CD4-positive, alpha-beta memory T cell (primary cell): ENCODE data around the gene EXO5. TPM values are rescaled to one million over a fixed set of nuclear protein-coding genes. Genes with fewer than 3 reads are reported as not detected.

Source experiments
- CTCF ChIA-PET: fragments of 350-600 bp; sonication (Branson Sonifier 250); formaldehyde crosslinking; loops from one replicate; lab custom pipeline; 2021; ENCODE audit warnings: inconsistent platforms; ENCODE audit not compliant: partially characterized antibody; lab: Charles Lee
- POLR2A ChIA-PET: fragments of 350-600 bp; sonication (Branson Sonifier 250); formaldehyde crosslinking; loops from one replicate; lab custom pipeline; 2021; ENCODE audit not compliant: partially characterized antibody; lab: Charles Lee
- DNase-seq, 5 donors: peaks; one replicate each; pipeline versions ENCODE4 v3.0.0 to v3.0.0-alpha.2; 2020 to 2022; ENCODE audit warnings: mixed read lengths in 1 of 5
- H3K27ac ChIP-seq: one replicate; pipeline ENCODE4 v1.7.0; 2013; ENCODE audit warnings: low read depth, low read length
- H3K27me3 ChIP-seq: 2 replicates; pipeline ENCODE4 v1.7.0; 2013; ENCODE audit warnings: mild to moderate bottlenecking, low read length, moderate library complexity; ENCODE audit not compliant: insufficient read depth
- H3K36me3 ChIP-seq: 2 replicates; pipeline ENCODE4 v1.7.0; 2013; ENCODE audit warnings: mild to moderate bottlenecking, low read length, moderate library complexity; ENCODE audit not compliant: insufficient read depth
- H3K4me1 ChIP-seq: 2 replicates; pipeline ENCODE4 v1.7.0; 2013; ENCODE audit warnings: mild to moderate bottlenecking, low read length, moderate library complexity; ENCODE audit not compliant: insufficient read depth
- H3K4me3 ChIP-seq, 2 donors: one replicate each; pipeline ENCODE4 v1.7.0; 2013; ENCODE audit warnings: low read length in 2 of 2, mild to moderate bottlenecking in 1 of 2
- H3K9me3 ChIP-seq, 2 donors: one replicate each; pipeline ENCODE4 v1.7.0; 2013; ENCODE audit warnings: low read length in 2 of 2, control low read depth in 1 of 2; ENCODE audit not compliant: control insufficient read depth in 1 of 2
- H3K27ac Mint-ChIP-seq, 7 donors: one replicate each; pipeline ENCODE4 v1.8.0; 2020 to 2021; ENCODE audit warnings: mixed read lengths in 7 of 7, mild to moderate bottlenecking in 6 of 7, inconsistent platforms in 3 of 7, moderate library complexity in 3 of 7
- H3K27me3 Mint-ChIP-seq, 2 donors: one replicate each; pipeline ENCODE4 v1.8.0; 2020 to 2021; ENCODE audit warnings: mixed read lengths in 2 of 2
- H3K36me3 Mint-ChIP-seq, 2 donors: one replicate each; pipeline ENCODE4 v1.8.0; 2020 to 2021; ENCODE audit warnings: mixed read lengths in 2 of 2, inconsistent platforms in 1 of 2, mild to moderate bottlenecking in 1 of 2
- H3K4me1 Mint-ChIP-seq, 4 donors: one replicate each; pipeline ENCODE4 v1.8.0; 2020 to 2021; ENCODE audit warnings: mixed read lengths in 4 of 4, mild to moderate bottlenecking in 1 of 4
- H3K4me3 Mint-ChIP-seq, 8 donors: one replicate each; pipeline ENCODE4 v1.8.0; 2020 to 2021; ENCODE audit warnings: mixed read lengths in 8 of 8, mild to moderate bottlenecking in 7 of 8, moderate library complexity in 6 of 8, inconsistent platforms in 3 of 8
- H3K9me3 Mint-ChIP-seq, 8 donors: one replicate each; pipeline ENCODE4 v1.8.0; 2020 to 2021; ENCODE audit warnings: mixed read lengths in 8 of 8, mild to moderate bottlenecking in 5 of 8, inconsistent platforms in 3 of 8, moderate library complexity in 1 of 8
- intact Hi-C: fragments of 100-400 bp; cut with micrococcal nuclease; formaldehyde crosslinking; loops from one replicate; pipeline ENCODE4 v1.15.1; 2023
- polyA plus RNA-seq, 2 donors: library from polyadenylated mRNA; unstranded; fragments of 300-500 nt; fragmentation: Illumina TruSeq; gene quantifications; one replicate each; pipeline ENCODE4 v1.2.3, GENCODE V29; 2021
- total RNA-seq, 2 experiments: library from RNA; stranded (reverse); gene quantifications; one replicate each; pipeline ENCODE4 v1.2.3, GENCODE V29; 2021

EXO5 gene
- total and polyA plus RNA-seq, 4 experiments from 2014 or later, result 4.0 to 10.7 (median 8.5) TPM

- intact Hi-C loops, result loop anchor here (1.0 to 2.0 kb wide), 2 partner anchors 23 to 80 kb away; partner anchors contain the start of genes EXO5 and ZFP69B
- H3K27me3 Mint-ChIP-seq, result peaks cover 8 to 9% of the 10 kb centered on the region in 2 donors
- peaks cover 4 to 18% (median 7%) of the 10 kb centered on the region in 8 donors for H3K9me3 Mint-ChIP-seq
These were observed 22.3 kb downstream of the EXO5 start for GRCh38 chr1:40530735-40531380.

GRCh38 chr1:40531381-40532061, 23.0 kb downstream of the EXO5 start, which contains the start of gene ZNF684:
Gene ZNF684 (plus strand): TSS chr1:40531637. CDS start chr1:40533167, 1,530 bp downstream.
- H3K4me3 ChIP-seq, result peak within 1 kb of the TSS; percentile 19 to 90
- H3K4me1 Mint-ChIP-seq, result peaks cover 20 to 26% (median 23%) of the 10 kb centered on the region in 4 donors
- no peaks in the 10 kb centered on the region for H3K27me3 ChIP-seq
- intact Hi-C loops, result loop anchor here (1.0 to 2.0 kb wide), 2 partner anchors 23 to 81 kb away; partner anchors contain the start of genes EXO5 and ZFP69B
- no peaks in the 10 kb centered on the region for H3K36me3 ChIP-seq
- H3K27ac Mint-ChIP-seq, result peak within 1 kb of the TSS; percentile 84 to 100 (median 96)
- peaks cover 5 to 6% of the 10 kb centered on the region in 2 donors for H3K27me3 Mint-ChIP-seq
- peak within 1 kb of the TSS; percentile 65 for H3K27ac ChIP-seq
- peak within 1 kb of the TSS; percentile 94 to 100 (median 98) for H3K4me3 Mint-ChIP-seq
- CTCF ChIA-PET, result interaction anchor here (0.6 to 1.9 kb wide), 8 partner anchors 20 to 557 kb away, joined by 3 to 8 read pairs (median 4); partner anchors contain the start of gene ZFP69B
- peaks cover 0 to 11% of the 10 kb centered on the region in 2 donors for H3K36me3 Mint-ChIP-seq
- DNase-seq, result peak; percentile 82 to 92 (median 84)
- H3K9me3 Mint-ChIP-seq, result peaks cover 0 to 11% (median 4%) of the 10 kb centered on the region in 8 donors
- POLR2A ChIA-PET, result interaction anchor here (0.6 to 2.7 kb wide), 12 partner anchors 14 to 733 kb away, joined by 3 to 25 read pairs (median 4); partner anchors contain the start of genes CITED4, EXO5, NFYC and SMAP2
- peaks cover 21% of the 10 kb centered on the region for H3K4me1 ChIP-seq
- no peaks in the 10 kb centered on the region for H3K9me3 ChIP-seq

More at GRCh38 chr1:40530735-40531380, 22.3 kb downstream of the EXO5 start:
- peak overlapping the region; percentile 65 for H3K27ac ChIP-seq
- peak overlapping the region; percentile 94 to 100 (median 98) for H3K4me3 Mint-ChIP-seq
- peak overlapping the region; percentile 19 to 90 for H3K4me3 ChIP-seq
- H3K4me1 Mint-ChIP-seq, result peaks cover 20 to 26% (median 23%) of the 10 kb centered on the region in 4 donors
- H3K27me3 ChIP-seq, result no peaks in the 10 kb centered on the region
- H3K9me3 ChIP-seq, result no peaks in the 10 kb centered on the region
- H3K27ac Mint-ChIP-seq, result peak overlapping the region; percentile 84 to 100 (median 96)
- peaks cover 21% of the 10 kb centered on the region for H3K4me1 ChIP-seq
- no peaks in the 10 kb centered on the region for H3K36me3 ChIP-seq
- peaks cover 0 to 11% of the 10 kb centered on the region in 2 donors for H3K36me3 Mint-ChIP-seq
- ChIA-PET POLR2A (interaction anchor here (0.6 to 2.7 kb wide), 9 partner anchors 14 to 332 kb away, joined by 3 to 25 read pairs (median 4); partner anchors contain the start of genes CITED4, EXO5, SMAP2 and ZFP69), CTCF (interaction anchor here (1.9 kb wide), 1 partner anchor 81 kb away, joined by 7 read pairs; the partner anchor contains the start of gene ZFP69B)
- no peak for DNase-seq

GRCh38 chr1:40532062-40532389, 23.5 kb downstream of the EXO5 start:
- H3K27ac ChIP-seq, result peak overlapping the region; percentile 65
- peak overlapping the region; percentile 19 to 90 for H3K4me3 ChIP-seq
- peaks cover 0 to 8% (median 4%) of the 10 kb centered on the region in 8 donors for H3K9me3 Mint-ChIP-seq
- H3K36me3 ChIP-seq, result no peaks in the 10 kb centered on the region
- intact Hi-C loops, result no loop called here
- ChIA-PET POLR2A (interaction anchor here (0.9 to 2.7 kb wide), 9 partner anchors 24 to 733 kb away, joined by 3 to 25 read pairs (median 6); partner anchors contain the start of genes CITED4, EXO5, NFYC and SMAP2), CTCF (interaction anchor here (0.6 to 2.0 kb wide), 11 partner anchors 18 to 558 kb away, joined by 3 to 8 read pairs (median 3); partner anchors contain the start of gene ZFP69B)
- H3K27me3 ChIP-seq, result no peaks in the 10 kb centered on the region
- peak overlapping the region; percentile 84 to 100 (median 96) for H3K27ac Mint-ChIP-seq
- no peak for DNase-seq
- H3K4me3 Mint-ChIP-seq, result peak overlapping the region; percentile 94 to 100 (median 98)
- H3K36me3 Mint-ChIP-seq, result peaks cover 0 to 11% of the 10 kb centered on the region in 2 donors
- no peaks in the 10 kb centered on the region for H3K9me3 ChIP-seq
- H3K27me3 Mint-ChIP-seq, result peaks cover 5 to 6% of the 10 kb centered on the region in 2 donors
- peaks cover 21% of the 10 kb centered on the region for H3K4me1 ChIP-seq
- peaks cover 20 to 26% (median 23%) of the 10 kb centered on the region in 4 donors for H3K4me1 Mint-ChIP-seq

- POLR2A ChIA-PET, result interaction anchor here (1.2 to 2.7 kb wide), 2 partner anchors 24 to 56 kb away, joined by 4 to 25 read pairs; partner anchors contain the start of genes EXO5 and ZFP69
- peak in 4 of 5 donors; percentile 12 to 20 (median 16) for DNase-seq
- peak overlapping the region in 4 of 7 donors; percentile 5 to 81 (median 15) for H3K27ac Mint-ChIP-seq
- Histone ChIP-seq H3K4me1 (peaks cover 21% of the 10 kb centered on the region), H3K27me3 (no peaks in the 10 kb centered on the region), H3K27ac (no peak overlapping the region), H3K4me3 (no peak overlapping the region), H3K9me3 (no peaks in the 10 kb centered on the region), H3K36me3 (no peaks in the 10 kb centered on the region)
- H3K36me3 Mint-ChIP-seq, result peaks cover 4 to 16% of the 10 kb centered on the region in 2 donors
- intact Hi-C loops, result no loop called here
- H3K9me3 Mint-ChIP-seq, result peaks cover 0 to 8% (median 1%) of the 10 kb centered on the region in 8 donors
- peaks cover 2 to 3% of the 10 kb centered on the region in 2 donors for H3K27me3 Mint-ChIP-seq
- peak overlapping the region in 7 of 8 donors; percentile 1 to 98 (median 36) for H3K4me3 Mint-ChIP-seq
- CTCF ChIA-PET, result interaction anchor here (0.7 to 2.0 kb wide), 12 partner anchors 8 to 323 kb away, joined by 3 to 8 read pairs (median 3); partner anchors contain the start of gene ZFP69B
- peaks cover 20 to 26% (median 23%) of the 10 kb centered on the region in 4 donors for H3K4me1 Mint-ChIP-seq
These were observed 24.4 kb downstream of the EXO5 start for GRCh38 chr1:40532844-40533424.

GRCh38 chr1:40534589-40534988, 26.0 kb downstream of the EXO5 start:
- H3K27ac Mint-ChIP-seq, result no peak overlapping the region
- H3K27me3 ChIP-seq, result no peaks in the 10 kb centered on the region
- CTCF ChIA-PET, result no interaction called here
- intact Hi-C loops, result no loop called here
- no peaks in the 10 kb centered on the region for H3K36me3 ChIP-seq
- peaks cover 10 to 22% of the 10 kb centered on the region in 2 donors for H3K36me3 Mint-ChIP-seq
- POLR2A ChIA-PET, result no interaction called here
- H3K4me1 ChIP-seq, result peaks cover 21% of the 10 kb centered on the region
- H3K27ac ChIP-seq, result no peak overlapping the region
- no peak for DNase-seq
- H3K4me3 ChIP-seq, result no peak overlapping the region
- no peak overlapping the region for H3K4me3 Mint-ChIP-seq
- H3K9me3 Mint-ChIP-seq, result peaks cover 0 to 8% (median 1%) of the 10 kb centered on the region in 8 donors
- H3K9me3 ChIP-seq, result no peaks in the 10 kb centered on the region
- peaks cover 20 to 26% (median 23%) of the 10 kb centered on the region in 4 donors for H3K4me1 Mint-ChIP-seq
- H3K27me3 Mint-ChIP-seq, result peaks cover 0 to 3% of the 10 kb centered on the region in 2 donors

DNA sequence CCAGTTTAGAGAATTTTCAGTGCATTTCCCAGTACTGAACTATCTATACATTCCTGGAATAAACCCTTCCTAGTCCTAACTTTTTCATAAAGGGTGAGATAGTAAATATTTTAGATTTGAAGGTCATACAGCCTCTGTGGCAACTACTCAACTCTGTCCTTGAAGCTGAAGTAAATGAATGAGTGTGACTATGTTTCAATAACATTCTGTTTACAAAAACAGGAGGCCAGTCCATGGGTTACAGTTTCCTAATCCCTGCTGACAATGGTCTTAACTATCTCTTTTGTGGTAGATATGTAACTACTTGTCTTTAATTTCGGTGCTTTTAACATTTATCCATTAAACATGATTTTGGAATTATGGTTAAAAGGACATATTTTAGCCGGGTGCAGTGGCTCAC, 27.2 kb downstream of the EXO5 start:
- Mint-ChIP-seq H3K27ac (no peak overlapping the region), H3K9me3 (peaks cover 0 to 5% (median 1%) of the 10 kb centered on the region in 8 donors), H3K4me1 (peaks cover 20 to 25% (median 23%) of the 10 kb centered on the region in 4 donors), H3K4me3 (no peak overlapping the region), H3K27me3 (peaks cover 0 to 3% of the 10 kb centered on the region in 2 donors), H3K36me3 (peaks cover 21 to 28% of the 10 kb centered on the region in 2 donors)
- Histone ChIP-seq H3K27ac (no peak overlapping the region), H3K36me3 (no peaks in the 10 kb centered on the region), H3K4me1 (peaks cover 18% of the 10 kb centered on the region), H3K27me3 (no peaks in the 10 kb centered on the region), H3K9me3 (no peaks in the 10 kb centered on the region), H3K4me3 (no peak overlapping the region)
- ChIA-PET CTCF (interaction anchor here (0.7 kb wide), 1 partner anchor 45 kb away, joined by 3 read pairs; no protein-coding TSS in a partner anchor), POLR2A (no interaction called here)
- DNase-seq, result no peak
- intact Hi-C loops, result no loop called here
